HTR-8/SVneo (cell line): ENCODE data around the gene FNBP1.

ENCODE experiments used
- DNase-seq: peaks from one replicate; pipeline ENCODE4 v3.0.0; 2011; ENCODE audit warnings: low spot score, mixed read lengths; ENCODE audit not compliant: insufficient read length
- FAIRE-seq: peaks from 2 replicates; lab custom pipeline; 2011; peaks lifted over from hg19 to GRCh38; lab: Jason Lieb, UNC

The FNBP1 gene

DNA sequence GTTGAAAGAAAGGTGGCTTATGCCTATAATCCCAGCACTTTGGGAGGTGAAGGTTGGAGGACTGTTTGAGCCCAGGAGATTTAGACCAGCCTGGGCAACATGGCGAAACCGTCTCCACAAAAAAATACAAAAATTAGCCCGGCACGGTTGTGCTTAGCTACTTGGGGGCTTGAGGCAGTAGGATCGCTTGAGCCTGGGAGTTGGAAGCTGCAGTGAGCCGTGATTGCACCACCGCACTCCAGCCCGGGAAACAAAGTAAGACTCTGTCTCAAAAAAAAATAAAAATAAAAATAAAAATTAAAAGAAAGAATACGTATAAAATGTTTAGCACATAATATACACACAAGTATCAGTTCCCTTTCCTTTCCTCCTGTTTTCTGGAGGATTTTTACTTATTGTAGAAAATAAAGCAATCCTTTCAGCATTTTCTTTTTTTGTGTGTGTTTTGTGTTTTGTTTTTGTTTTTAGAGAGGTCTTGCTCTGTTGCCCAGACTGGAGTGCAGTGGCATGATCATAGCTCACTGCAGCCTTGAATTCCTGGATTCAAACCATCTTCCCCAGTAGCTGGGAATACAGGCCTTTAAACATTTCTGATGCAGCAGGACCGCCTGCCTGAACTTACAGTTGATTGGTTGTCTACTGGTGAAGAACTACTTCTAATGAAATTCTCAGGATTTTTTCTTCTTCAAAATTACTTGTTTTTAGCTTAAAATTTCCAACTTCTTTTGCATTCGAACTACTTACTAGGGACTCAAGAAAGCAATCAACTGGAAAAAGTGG lies 6.6 kb upstream of the FNBP1 start:
- FAIRE-seq = no peak
- no peak for DNase-seq

- no peak for FAIRE-seq
- DNase-seq = no peak
These were observed 2.9 kb upstream of the FNBP1 start for GRCh38 chr9:130045725-130046450.

DNA sequence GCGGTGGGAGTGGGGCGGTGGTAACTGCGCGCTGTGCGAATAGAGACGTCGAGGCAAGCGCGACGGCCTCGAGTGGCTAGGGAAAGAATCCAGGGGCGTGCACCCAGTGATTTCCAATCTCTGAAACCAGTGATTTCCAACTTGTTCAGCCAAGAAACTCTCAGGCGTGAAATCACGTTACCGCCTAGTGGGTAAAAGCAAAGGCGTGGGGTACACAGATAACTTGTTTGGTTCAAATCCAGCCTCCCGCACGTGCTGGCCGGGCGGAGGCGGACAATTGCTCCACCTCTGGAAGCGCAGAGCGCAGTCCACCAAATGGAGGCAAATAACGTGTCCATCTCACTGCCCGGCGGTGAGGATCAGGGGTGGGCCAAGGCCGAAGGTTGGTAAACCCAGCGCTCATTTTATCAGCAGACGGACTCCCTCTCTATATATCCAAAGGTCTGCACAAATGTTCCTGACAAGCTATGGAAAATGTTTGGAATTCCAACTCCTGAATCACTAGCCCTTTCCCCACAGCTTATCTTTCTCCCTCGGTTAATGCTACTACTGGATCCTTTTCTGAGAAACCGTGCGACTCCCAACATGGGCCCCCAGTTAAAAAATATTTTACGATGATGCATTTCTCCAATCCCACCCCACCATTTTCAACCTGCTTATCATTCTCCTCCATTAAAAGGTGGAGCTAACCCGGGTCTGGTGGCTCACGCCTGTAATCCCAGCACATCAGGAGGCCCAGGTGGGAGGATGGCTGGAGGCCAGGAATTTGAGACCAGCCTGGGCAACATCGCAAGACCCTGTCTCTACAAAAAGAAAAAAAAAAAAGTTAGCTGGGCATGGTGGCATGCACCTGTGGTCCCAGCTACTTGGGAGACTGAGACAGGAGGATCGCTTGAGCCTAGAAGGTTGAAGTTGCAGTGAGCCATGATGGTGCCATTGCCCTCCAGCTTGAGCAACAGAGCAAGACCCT lies 950 bp upstream of the FNBP1 start:
- FAIRE-seq = no peak
- no peak for DNase-seq

- DNase-seq = no peak
- FAIRE-seq = no peak
These were observed 544 bp downstream of the FNBP1 start for GRCh38 chr9:130042406-130042884.

- FAIRE-seq = no peak
- no peak for DNase-seq
These were observed 1.2 kb downstream of the FNBP1 start for GRCh38 chr9:130041648-130042405.

GRCh38 chr9:130040984-130041647 lies 1.9 kb downstream of the FNBP1 start:
- DNase-seq (no peak), FAIRE-seq (no peak)

DNA sequence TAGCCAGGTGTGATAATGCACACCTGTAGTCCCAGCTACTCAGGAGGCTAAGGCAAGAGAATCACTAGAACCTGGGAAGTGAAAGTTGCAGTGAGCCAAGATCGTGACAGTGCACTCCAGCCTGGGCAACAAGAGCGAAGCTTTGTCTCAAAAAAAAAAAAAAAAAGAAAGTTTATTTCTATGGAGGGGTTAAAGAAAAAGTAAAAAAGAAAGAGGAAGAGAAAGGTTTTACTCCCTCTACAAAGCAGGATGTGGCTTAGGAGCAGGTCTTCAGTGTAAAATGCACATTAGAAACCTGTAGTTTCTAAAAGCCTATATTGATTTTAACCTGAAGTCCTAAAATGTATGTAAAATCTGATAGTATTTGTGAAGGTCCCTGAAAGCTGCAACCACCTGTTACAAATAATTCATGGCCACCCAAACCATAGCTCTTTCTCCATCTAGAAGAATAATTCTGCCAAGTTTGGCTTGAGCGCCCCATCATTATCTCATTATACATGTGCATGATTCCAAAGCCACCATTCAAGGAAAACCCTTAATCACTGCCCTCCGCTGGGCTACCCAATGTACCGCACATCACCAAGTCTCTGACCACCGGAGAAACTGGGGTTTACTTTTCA lies 3.4 kb downstream of the FNBP1 start:
- no peak for DNase-seq
- no peak for FAIRE-seq

DNA sequence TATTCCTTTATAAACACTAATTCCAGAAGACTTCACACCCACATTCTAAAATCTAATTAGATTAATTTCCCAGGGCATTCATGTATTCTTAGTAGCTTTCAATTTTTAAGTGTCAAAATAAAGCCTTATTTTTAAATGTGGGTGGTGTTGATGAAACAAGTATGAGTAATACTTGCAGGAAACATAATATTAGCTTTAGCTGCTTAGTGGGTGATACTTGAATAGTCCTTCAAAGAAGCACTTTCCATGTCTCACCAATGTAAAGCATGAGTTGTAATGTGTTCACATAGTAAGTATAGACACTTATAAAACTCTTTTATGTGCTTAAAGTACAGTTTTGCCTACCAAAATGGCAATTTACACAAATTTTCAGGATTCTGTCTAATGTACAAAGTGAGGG lies 6.9 kb downstream of the FNBP1 start:
- no peak for DNase-seq
- no peak for FAIRE-seq

DNA sequence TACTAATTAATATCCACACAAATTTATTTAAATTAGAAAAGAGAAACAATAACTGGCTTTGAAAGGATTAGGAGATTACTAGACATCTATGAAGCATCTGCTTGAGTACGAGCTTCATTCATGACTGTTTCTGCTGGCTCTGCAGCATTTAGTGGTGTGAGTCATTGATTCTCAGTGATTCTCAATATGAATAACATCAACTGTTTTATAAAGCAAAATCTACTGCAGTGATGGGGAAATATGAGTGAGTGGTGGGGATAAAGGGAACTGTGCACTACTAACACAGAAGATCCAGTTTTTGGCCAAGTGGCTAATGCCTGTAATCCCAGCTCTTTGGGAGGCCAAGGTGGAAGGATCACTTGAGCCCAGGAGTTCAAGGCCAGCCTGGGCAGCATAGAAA lies 8.4 kb downstream of the FNBP1 start:
- no peak for DNase-seq
- FAIRE-seq = no peak

GRCh38 chr9:130030651-130031127 lies 12.3 kb downstream of the FNBP1 start:
- FAIRE-seq (no peak), DNase-seq (no peak)

DNA sequence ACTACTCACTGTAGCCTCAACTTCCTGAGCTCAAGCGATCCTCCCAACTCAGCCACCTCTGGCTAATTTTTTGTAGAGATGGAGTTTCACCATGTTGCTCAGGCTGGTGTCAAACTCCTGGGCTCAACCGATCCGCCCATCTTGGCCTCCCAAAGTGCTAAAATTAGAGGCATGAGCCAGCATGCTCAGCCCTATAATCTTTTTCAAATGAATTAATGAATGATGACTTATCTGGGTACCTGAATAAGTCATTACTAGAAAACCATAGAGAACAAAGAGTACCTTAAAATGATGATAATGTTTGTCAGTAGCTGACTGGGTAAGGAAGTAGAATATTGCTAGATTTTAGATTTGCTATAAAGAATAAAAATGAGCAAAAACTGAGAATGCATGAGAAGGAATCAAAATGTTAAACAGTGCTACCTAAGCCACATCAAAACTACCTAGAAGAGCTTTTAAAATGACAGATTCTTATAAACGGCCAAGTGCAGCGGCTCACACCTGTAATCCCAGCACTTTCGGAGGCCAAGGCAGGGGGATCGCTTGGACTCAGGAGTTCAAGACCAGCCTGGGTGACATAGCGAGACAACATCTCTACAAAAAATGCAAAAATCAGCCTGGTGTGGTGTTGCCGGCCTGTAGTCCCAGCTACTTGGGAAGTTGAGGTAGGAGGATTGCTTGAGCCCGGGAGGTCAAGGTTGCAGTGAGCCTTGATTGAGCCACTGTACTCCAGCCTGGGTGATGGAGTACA lies 13.6 kb downstream of the FNBP1 start:
- DNase-seq (no peak), FAIRE-seq (no peak)

DNA sequence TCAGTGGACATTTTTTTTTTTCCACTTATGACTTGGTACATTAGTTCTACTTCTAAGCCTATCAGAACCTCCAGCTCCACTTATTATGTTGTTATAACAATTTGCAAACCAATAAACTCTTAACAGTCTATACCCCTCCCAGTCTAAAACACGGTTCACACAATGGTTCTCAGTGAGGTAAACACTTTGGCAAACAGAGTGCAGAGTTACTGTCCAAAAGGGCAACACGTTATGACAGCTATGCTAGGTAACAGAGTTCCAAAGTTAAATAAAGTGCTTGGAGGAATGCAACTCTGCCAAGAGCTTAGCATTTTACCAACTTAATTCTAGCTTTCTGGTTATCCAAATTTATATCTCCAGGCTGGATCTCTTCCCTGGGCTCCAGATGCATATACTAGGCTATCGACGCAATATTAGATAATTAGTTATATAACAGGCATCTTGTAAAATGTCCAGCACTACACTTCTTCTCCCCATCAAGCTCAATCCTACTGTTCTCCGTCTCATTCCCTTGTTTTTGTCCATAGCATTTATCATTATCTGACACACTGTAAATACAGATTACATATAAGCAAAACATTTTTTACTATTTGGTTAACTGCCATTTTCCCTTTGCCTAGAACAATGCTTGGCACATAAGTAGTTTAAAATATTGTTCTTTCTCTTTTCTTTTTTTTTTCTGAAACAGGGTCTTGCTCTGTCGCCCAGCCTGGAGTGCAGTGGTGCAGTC lies 14.3 kb downstream of the FNBP1 start:
- FAIRE-seq (no peak), DNase-seq (no peak)

DNA sequence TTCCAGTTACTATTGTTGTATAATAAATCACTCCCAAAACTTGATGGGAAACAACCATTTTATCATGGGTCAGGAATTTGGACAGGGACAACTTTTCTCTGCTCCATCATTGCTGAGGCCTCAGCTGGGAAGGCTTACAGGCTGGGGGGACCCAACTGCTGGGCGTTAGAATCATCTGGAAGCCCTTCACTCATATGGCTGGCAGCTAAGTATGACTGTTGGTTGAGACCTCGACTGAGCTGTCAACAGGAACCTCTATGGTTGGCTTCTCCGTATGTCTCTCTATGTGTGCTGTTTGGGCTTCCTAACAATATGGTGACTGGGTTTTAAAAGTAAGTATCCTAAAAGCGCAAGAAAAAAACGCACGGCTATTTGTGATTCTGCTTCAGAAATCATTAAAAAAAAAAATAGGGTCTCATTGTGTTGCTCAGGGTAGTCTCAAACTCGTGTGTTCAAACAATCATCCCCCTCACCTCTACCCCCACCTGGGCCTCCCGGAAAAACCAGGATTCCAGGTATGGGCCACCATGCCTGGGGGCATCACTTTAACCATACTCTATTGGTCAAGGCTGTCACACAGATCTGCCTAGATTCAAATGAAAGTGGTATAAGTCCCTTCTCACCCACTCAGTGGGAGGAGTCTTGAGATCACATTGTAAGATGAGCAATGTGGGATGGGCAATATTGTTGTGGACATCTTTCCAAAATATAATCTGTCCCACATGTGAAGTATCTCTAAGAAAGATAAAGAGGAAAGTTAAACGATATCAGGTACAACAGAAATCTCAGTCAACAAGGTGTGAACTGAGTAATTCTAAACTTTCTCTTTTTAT lies 15.2 kb downstream of the FNBP1 start:
- no peak for DNase-seq
- no peak for FAIRE-seq

DNA sequence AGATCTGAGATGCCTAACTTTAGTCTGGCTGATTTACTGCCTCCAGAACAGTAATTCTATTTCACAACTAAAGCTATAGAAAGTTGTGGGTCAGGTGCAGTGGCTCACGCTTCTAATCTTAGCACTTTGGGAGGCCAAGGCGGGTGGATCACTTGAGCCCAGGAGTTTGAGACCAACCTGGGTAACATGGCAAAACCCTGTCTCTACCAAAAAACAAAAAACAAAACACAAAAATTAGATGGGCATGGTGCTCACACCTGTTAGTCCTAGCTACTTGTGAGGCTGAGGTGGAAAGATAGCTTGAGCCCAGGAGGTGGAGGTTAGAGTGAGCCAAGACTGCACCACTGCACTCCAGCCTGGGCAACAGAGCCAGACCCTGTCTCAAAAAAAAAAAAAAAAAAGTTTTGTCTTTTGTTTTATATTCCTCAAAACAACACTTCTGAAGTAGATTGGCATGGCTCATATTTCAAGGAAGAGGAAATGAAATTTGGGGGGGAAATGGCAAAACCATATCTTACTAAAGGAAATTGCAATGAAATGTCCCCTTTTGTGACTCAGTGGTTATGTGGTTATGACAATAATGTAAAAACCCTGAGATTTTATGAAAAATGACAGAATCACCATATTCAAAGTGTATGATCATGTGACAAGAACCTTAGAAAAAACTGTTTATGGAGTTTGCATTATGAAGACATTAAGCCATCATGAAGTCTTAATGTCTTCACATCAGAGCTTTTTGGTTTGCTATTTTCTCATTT lies 16.2 kb downstream of the FNBP1 start:
- FAIRE-seq = no peak
- no peak for DNase-seq

GRCh38 chr9:130024597-130024994 lies 18.4 kb downstream of the FNBP1 start:
- no peak for FAIRE-seq
- no peak for DNase-seq
